H9 (cell line): ENCODE data around the gene AFAP1L1. TPM values are rescaled to one million over a fixed set of nuclear protein-coding genes. Genes with fewer than 3 reads are reported as not detected.

Experiments
- DNase-seq: peaks from one replicate; pipeline ENCODE4 v3.0.0-alpha.2; 2017
- H2AFZ ChIP-seq: one replicate; pipeline ENCODE4 v1.6.1; 2013; ENCODE audit warnings: mild to moderate bottlenecking, low read length, control low read depth, moderate library complexity
- H2AK5ac ChIP-seq: 2 replicates; pipeline ENCODE4 v1.6.1; 2013; ENCODE audit warnings: low read length, control low read depth, mixed read lengths; ENCODE audit not compliant: insufficient read length
- H2BK120ac ChIP-seq: one replicate; pipeline ENCODE4 v1.6.1; 2013; ENCODE audit warnings: low read depth, mild to moderate bottlenecking, low read length, control low read depth, inconsistent platforms; ENCODE audit not compliant: poor library complexity, severe bottlenecking
- H2BK12ac ChIP-seq: 2 replicates; pipeline ENCODE4 v1.6.1; 2013; ENCODE audit warnings: low read length, control low read depth, mixed read lengths, low read depth; ENCODE audit not compliant: insufficient read length
- H2BK15ac ChIP-seq: 2 replicates; pipeline ENCODE4 v1.6.1; 2013; ENCODE audit warnings: low read depth, low read length, control low read depth
- H2BK20ac ChIP-seq: one replicate; pipeline ENCODE4 v1.6.1; 2013; ENCODE audit warnings: low read depth, mild to moderate bottlenecking, low read length, control low read depth, inconsistent platforms; ENCODE audit not compliant: poor library complexity, severe bottlenecking
- H2BK5ac ChIP-seq: 2 replicates; pipeline ENCODE4 v1.6.1; 2013; ENCODE audit warnings: low read length, control low read depth, mixed read lengths; ENCODE audit not compliant: insufficient read length
- H3K14ac ChIP-seq: 2 replicates; pipeline ENCODE4 v1.6.1; 2013; ENCODE audit warnings: low read length, control low read depth; ENCODE audit not compliant: insufficient read depth
- H3K18ac ChIP-seq: 2 replicates; pipeline ENCODE4 v1.6.1; 2013; ENCODE audit warnings: low read depth, mild to moderate bottlenecking, mixed read lengths, low read length, control low read depth; ENCODE audit not compliant: insufficient read length
- H3K23ac ChIP-seq: 2 replicates; pipeline ENCODE4 v1.6.1; 2013; ENCODE audit warnings: low read length, control low read depth, mixed read lengths, low read depth; ENCODE audit not compliant: insufficient read length
- H3K23me2 ChIP-seq: 2 replicates; pipeline ENCODE4 v1.6.1; 2013; ENCODE audit warnings: low read depth, mild to moderate bottlenecking, mixed read lengths, low read length, control low read depth; ENCODE audit not compliant: insufficient read length, poor library complexity, severe bottlenecking
- H3K27ac ChIP-seq: 2 replicates; pipeline ENCODE4 v1.5.1; 2013; ENCODE audit warnings: low read length, control low read depth, mixed read lengths, low read depth; ENCODE audit not compliant: insufficient read length
- H3K27me3 ChIP-seq: 2 replicates; pipeline ENCODE4 v1.6.1; 2013; ENCODE audit warnings: low read length, control low read depth, inconsistent platforms; ENCODE audit not compliant: insufficient read depth
- H3K4ac ChIP-seq: 2 replicates; pipeline ENCODE4 v1.6.1; 2013; ENCODE audit warnings: low read depth, mild to moderate bottlenecking, control low read depth, inconsistent platforms, low read length, moderate library complexity
- H3K4me1 ChIP-seq: 2 replicates; pipeline ENCODE4 v1.6.1; 2013; ENCODE audit warnings: low read length, control low read depth, inconsistent platforms; ENCODE audit not compliant: insufficient read depth
- H3K4me2 ChIP-seq: 2 replicates; pipeline ENCODE4 v1.6.1; 2013; ENCODE audit warnings: low read length, control low read depth, mixed read lengths; ENCODE audit not compliant: insufficient read length, insufficient read depth
- H3K56ac ChIP-seq: 2 replicates; pipeline ENCODE4 v1.6.1; 2013; ENCODE audit warnings: low read depth, mild to moderate bottlenecking, mixed read lengths, low read length, control low read depth; ENCODE audit not compliant: insufficient read length
- H3K79me1 ChIP-seq: 2 replicates; pipeline ENCODE4 v1.6.1; 2013; ENCODE audit warnings: low read depth, mild to moderate bottlenecking, moderate library complexity, low read length, control low read depth, inconsistent platforms; ENCODE audit not compliant: insufficient read depth, poor library complexity, severe bottlenecking
- H3K79me2 ChIP-seq: 2 replicates; pipeline ENCODE4 v1.6.1; 2013; ENCODE audit warnings: low read length, control low read depth, inconsistent platforms; ENCODE audit not compliant: insufficient read depth
- H3K9ac ChIP-seq: 2 replicates; pipeline ENCODE4 v1.6.1; 2013; ENCODE audit warnings: low read length, control low read depth, mixed read lengths; ENCODE audit not compliant: insufficient read length; ENCODE audit errors: extremely low read depth
- H3K9me3 ChIP-seq: one replicate; pipeline ENCODE4 v1.6.1; 2013; ENCODE audit warnings: low read depth, low read length, inconsistent platforms; ENCODE audit not compliant: control insufficient read depth
- H3T11ph ChIP-seq: one replicate; pipeline ENCODE4 v1.6.1; 2013; ENCODE audit warnings: mild to moderate bottlenecking, low read length, control low read depth, inconsistent platforms
- H4K20me1 ChIP-seq: one replicate; pipeline ENCODE4 v1.6.1; 2013; ENCODE audit not compliant: control insufficient read depth, insufficient read length, insufficient read depth
- H4K5ac ChIP-seq: 2 replicates; pipeline ENCODE4 v1.6.1; 2013; ENCODE audit warnings: low read depth, mild to moderate bottlenecking, mixed read lengths, low read length, control low read depth; ENCODE audit not compliant: insufficient read length
- H4K8ac ChIP-seq: replicated peaks from 2 replicates; pipeline ENCODE4 v1.6.1; 2013; ENCODE audit warnings: low read length, control low read depth, mixed read lengths, low read depth; ENCODE audit not compliant: insufficient read length
- H4K91ac ChIP-seq: 2 replicates; pipeline ENCODE4 v1.6.1; 2013; ENCODE audit warnings: low read depth, mild to moderate bottlenecking, moderate library complexity, mixed read lengths, low read length, control low read depth; ENCODE audit not compliant: insufficient read length
- H3K27ac Mint-ChIP-seq, 3 experiments: 2 replicates in 2 of 3; 3 replicates in 1 of 3; pipeline ENCODE4 v1.8.0; 2020 to 2021; ENCODE audit warnings: mixed read lengths in 3 of 3, mild to moderate bottlenecking in 1 of 3, moderate library complexity in 1 of 3
- H3K27me3 Mint-ChIP-seq: 2 replicates; pipeline ENCODE4 v1.8.0; 2021; ENCODE audit warnings: low read depth, mild to moderate bottlenecking, moderate library complexity, mixed read lengths
- H3K36me3 Mint-ChIP-seq, 3 experiments: 2 replicates in 2 of 3; 3 replicates in 1 of 3; pipeline ENCODE4 v1.8.0; 2020 to 2021; ENCODE audit warnings: low read depth in 3 of 3, mixed read lengths in 3 of 3; ENCODE audit not compliant: insufficient read depth in 1 of 3
- H3K4me1 Mint-ChIP-seq, 2 experiments: 2 replicates each; pipeline ENCODE4 v1.8.0; 2020; ENCODE audit warnings: mixed read lengths in 2 of 2
- H3K4me3 Mint-ChIP-seq, 2 experiments: 2 replicates in 1 of 2; 3 replicates in 1 of 2; pipeline ENCODE4 v1.8.0; 2020 to 2021; ENCODE audit warnings: mild to moderate bottlenecking in 2 of 2, mixed read lengths in 2 of 2, moderate library complexity in 1 of 2
- H3K9me3 Mint-ChIP-seq, 2 experiments: 2 replicates in 1 of 2; 3 replicates in 1 of 2; pipeline ENCODE4 v1.8.0; 2020; ENCODE audit warnings: mild to moderate bottlenecking in 2 of 2, mixed read lengths in 2 of 2, moderate library complexity in 1 of 2
- CTCF ChIP-seq: fragments of 200-600 bp; sonication (generic); conservative IDR thresholded peaks from 3 replicates; pipeline ENCODE4 v1.8.0; 2021; ENCODE audit warnings: antibody characterized with exemption, mild to moderate bottlenecking
- WGBS: extraction: QIAGEN DNeasy Blood & Tissue Kit; methylation state at CpG from one replicate; pipeline ENCODE4 v1.1.7; 2013; ENCODE audit warnings: missing lambda C conversion rate, low lambda C conversion rate, mixed read lengths; ENCODE audit not compliant: insufficient read length; ENCODE audit errors: extremely low coverage; 5-methylcytosine and 5-hydroxymethylcytosine counted together
- total RNA-seq: library from RNA; stranded (reverse); gene quantifications from 2 replicates; pipeline ENCODE4 v1.2.1, GENCODE V29; 2021

AFAP1L1 gene
- total RNA-seq, 1 experiment from 2014 or later = 1.8 TPM

- no peak overlapping the region for H2BK120ac ChIP-seq
- no peak overlapping the region for H3K56ac ChIP-seq
- H2AK5ac ChIP-seq = no peak overlapping the region
- H3K79me1 ChIP-seq = no peaks in the 10 kb centered on the region
- H4K8ac ChIP-seq = no peak overlapping the region
- H4K20me1 ChIP-seq = no peaks in the 10 kb centered on the region
- Mint-ChIP-seq H3K27ac (peak overlapping the region in 2 of 3 experiments; percentile 6 to 57; a peak in 2 of 7 replicates), H3K9me3 (no peaks in the 10 kb centered on the region; a peak in 1 of 5 replicates), H3K36me3 (no peaks in the 10 kb centered on the region), H3K4me1 (peaks cover 19 to 25% of the 10 kb centered on the region in 2 experiments), H3K27me3 (no peaks in the 10 kb centered on the region), H3K4me3 (no peak overlapping the region; a peak in 1 of 5 replicates)
- no peak overlapping the region for H2AFZ ChIP-seq
- no peak overlapping the region for H4K5ac ChIP-seq
- WGBS = no CpG with 5 or more reads among the region's 5 CpGs
- H2BK20ac ChIP-seq = no peak overlapping the region
- no peak for DNase-seq
- no peak overlapping the region for H3K18ac ChIP-seq
- no peak overlapping the region for H3K4ac ChIP-seq
- no peak overlapping the region for H3K4me2 ChIP-seq
- H4K91ac ChIP-seq = no peak overlapping the region
- H3K9ac ChIP-seq = no peak overlapping the region
- no peaks in the 10 kb centered on the region for H3K9me3 ChIP-seq
- H3K23ac ChIP-seq = no peak overlapping the region
- H3K23me2 ChIP-seq = no peaks in the 10 kb centered on the region
- H3K27ac ChIP-seq = no peak overlapping the region
- H3K27me3 ChIP-seq = no peaks in the 10 kb centered on the region; the same call in 1 of the 2 replicates
- no peak overlapping the region for H2BK12ac ChIP-seq
- H3K4me1 ChIP-seq = no peaks in the 10 kb centered on the region
- TF ChIP-seq CTCF = no peak
- H3K79me2 ChIP-seq = no peaks in the 10 kb centered on the region
- no peak overlapping the region for H3K14ac ChIP-seq
- no peak overlapping the region for H2BK5ac ChIP-seq
- H2BK15ac ChIP-seq = no peak overlapping the region
- no peak overlapping the region for H3T11ph ChIP-seq
Measured at GRCh38 chr5:149378241-149378820, 106.7 kb downstream of the AFAP1L1 start.
